T47D (cell line): ENCODE measurements around the gene CD6.

ENCODE experiments used
- DNase-seq, 2 experiments: peaks; one replicate each; pipeline versions ENCODE4 v3.0.0 to v3.0.0-alpha.2; 2011 to 2012; ENCODE audit warnings: low read depth in 1 of 2, low spot score in 1 of 2
- JUND ChIP-seq: IDR thresholded peaks from 2 replicates; pipeline ENCODE4 v1.6.1; 2012; ENCODE audit warnings: low read depth
- in situ Hi-C: cut with HindIII; loops from 2 replicates; pipeline ENCODE4 v1.10.0; 2016; ENCODE audit warnings: low sequenced_read_pairs, low pct_unique_long_range_greater_than_20kb

Gene CD6

GRCh38 chr11:61024938-61025820, 53.7 kb downstream of the CD6 start:
- no peak for DNase-seq
- in situ Hi-C loops = no loop called here
- no peak for TF ChIP-seq JUND

GRCh38 chr11:61025821-61026120, 54.3 kb downstream of the CD6 start:
- no peak for TF ChIP-seq JUND
- in situ Hi-C loops = no loop called here

GRCh38 chr11:61026121-61027031, 54.9 kb downstream of the CD6 start:
- no peak for TF ChIP-seq JUND
- in situ Hi-C loops = no loop called here
- DNase-seq = no peak

More at GRCh38 chr11:61025821-61026120, 54.3 kb downstream of the CD6 start:
- DNase-seq = no peak

GRCh38 chr11:61027141-61027840, 55.8 kb downstream of the CD6 start:
- in situ Hi-C loops = no loop called here
- TF ChIP-seq JUND = no peak
- no peak for DNase-seq

GRCh38 chr11:61028135-61028729, 56.8 kb downstream of the CD6 start:
- TF ChIP-seq JUND = no peak
- in situ Hi-C loops = no loop called here
- DNase-seq = no peak

- TF ChIP-seq JUND = no peak
- no peak for DNase-seq
- in situ Hi-C loops = no loop called here
Observed at GRCh38 chr11:61032824-61033223, 61.3 kb downstream of the CD6 start.

GRCh38 chr11:61033417-61033816, 61.9 kb downstream of the CD6 start:
- no peak for DNase-seq
- in situ Hi-C loops = no loop called here
- no peak for TF ChIP-seq JUND

- DNase-seq = no peak
- in situ Hi-C loops = no loop called here
- TF ChIP-seq JUND = no peak
Observed at GRCh38 chr11:61034111-61034510, 62.6 kb downstream of the CD6 start.

- no peak for DNase-seq
- TF ChIP-seq JUND = no peak
- in situ Hi-C loops = no loop called here
Observed at GRCh38 chr11:61034704-61035525, 63.4 kb downstream of the CD6 start.

GRCh38 chr11:61035526-61035835, 64.0 kb downstream of the CD6 start:
- no peak for DNase-seq
- TF ChIP-seq JUND = no peak
- in situ Hi-C loops = no loop called here

- no peak for TF ChIP-seq JUND
- in situ Hi-C loops = no loop called here
- no peak for DNase-seq
Observed at GRCh38 chr11:61037441-61038093, 66.1 kb downstream of the CD6 start.
